ENCODE data around the gene TGFA. TPM values are rescaled to one million over a fixed set of nuclear protein-coding genes. Genes with fewer than 3 reads are reported as not detected.

Gene TGFA
- total RNA-seq, 1 donor from 2014 or later = 0.31 TPM

- TF ChIP-seq, protein P1, sequence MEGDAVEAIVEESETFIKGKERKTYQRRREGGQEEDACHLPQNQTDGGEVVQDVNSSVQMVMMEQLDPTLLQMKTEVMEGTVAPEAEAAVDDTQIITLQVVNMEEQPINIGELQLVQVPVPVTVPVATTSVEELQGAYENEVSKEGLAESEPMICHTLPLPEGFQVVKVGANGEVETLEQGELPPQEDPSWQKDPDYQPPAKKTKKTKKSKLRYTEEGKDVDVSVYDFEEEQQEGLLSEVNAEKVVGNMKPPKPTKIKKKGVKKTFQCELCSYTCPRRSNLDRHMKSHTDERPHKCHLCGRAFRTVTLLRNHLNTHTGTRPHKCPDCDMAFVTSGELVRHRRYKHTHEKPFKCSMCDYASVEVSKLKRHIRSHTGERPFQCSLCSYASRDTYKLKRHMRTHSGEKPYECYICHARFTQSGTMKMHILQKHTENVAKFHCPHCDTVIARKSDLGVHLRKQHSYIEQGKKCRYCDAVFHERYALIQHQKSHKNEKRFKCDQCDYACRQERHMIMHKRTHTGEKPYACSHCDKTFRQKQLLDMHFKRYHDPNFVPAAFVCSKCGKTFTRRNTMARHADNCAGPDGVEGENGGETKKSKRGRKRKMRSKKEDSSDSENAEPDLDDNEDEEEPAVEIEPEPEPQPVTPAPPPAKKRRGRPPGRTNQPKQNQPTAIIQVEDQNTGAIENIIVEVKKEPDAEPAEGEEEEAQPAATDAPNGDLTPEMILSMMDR (IDR thresholded peaks at IDR 0.05) = no peak
- Mint-ChIP-seq H3K27me3 (peaks cover 19% of the 10 kb centered on the region), H3K4me3 (no peak overlapping the region), H3K27ac (no peak overlapping the region), H3K36me3 (ENCODE audit: low read depth) (no peaks in the 10 kb centered on the region), H3K4me1 (no peaks in the 10 kb centered on the region), H3K9me3 (no peaks in the 10 kb centered on the region)
- ATAC-seq (ENCODE audit: low read depth) = no peak
- POLR2A ChIA-PET = no interaction called here
- CTCF ChIA-PET = no interaction called here
- intact Hi-C loops (cut with micrococcal nuclease) = no loop called here
- DNase-seq = no peak
Observed at GRCh38 chr2:70503896-70504295, 49.7 kb downstream of the TGFA start.

DNA sequence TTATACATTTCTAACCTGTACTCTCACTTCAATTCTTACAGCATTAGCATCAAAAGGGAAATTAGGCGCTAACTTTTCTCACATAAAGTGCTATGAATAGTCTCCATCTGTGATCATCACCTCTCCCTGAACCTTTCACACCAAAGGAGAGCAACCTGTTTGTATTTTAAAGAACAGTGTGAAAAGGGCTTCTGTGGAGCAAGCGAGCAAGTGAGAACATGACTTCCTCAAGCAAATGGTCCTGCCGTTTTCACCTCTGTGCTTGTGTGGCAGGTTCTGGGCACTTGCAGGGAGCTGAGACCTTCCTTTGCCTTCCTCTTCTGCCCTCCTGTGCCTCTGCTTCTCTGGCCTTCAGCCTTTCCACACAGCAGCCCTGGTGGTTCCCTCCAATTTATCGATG lies 51.9 kb downstream of the TGFA start:
- intact Hi-C loops (cut with micrococcal nuclease) = no loop called here
- ChIA-PET CTCF (no interaction called here), POLR2A (no interaction called here)
- H3K27me3 Mint-ChIP-seq = peaks cover 22% of the 10 kb centered on the region
- no peaks in the 10 kb centered on the region for H3K9me3 Mint-ChIP-seq
- TF ChIP-seq, protein P1 (IDR thresholded peaks at IDR 0.05) = no peak
- no peak overlapping the region for H3K4me3 Mint-ChIP-seq
- H3K27ac Mint-ChIP-seq = no peak overlapping the region
- H3K36me3 Mint-ChIP-seq (ENCODE audit: low read depth) = no peaks in the 10 kb centered on the region
- ATAC-seq (ENCODE audit: low read depth) (no peak), DNase-seq (no peak)
- no peaks in the 10 kb centered on the region for H3K4me1 Mint-ChIP-seq

DNA sequence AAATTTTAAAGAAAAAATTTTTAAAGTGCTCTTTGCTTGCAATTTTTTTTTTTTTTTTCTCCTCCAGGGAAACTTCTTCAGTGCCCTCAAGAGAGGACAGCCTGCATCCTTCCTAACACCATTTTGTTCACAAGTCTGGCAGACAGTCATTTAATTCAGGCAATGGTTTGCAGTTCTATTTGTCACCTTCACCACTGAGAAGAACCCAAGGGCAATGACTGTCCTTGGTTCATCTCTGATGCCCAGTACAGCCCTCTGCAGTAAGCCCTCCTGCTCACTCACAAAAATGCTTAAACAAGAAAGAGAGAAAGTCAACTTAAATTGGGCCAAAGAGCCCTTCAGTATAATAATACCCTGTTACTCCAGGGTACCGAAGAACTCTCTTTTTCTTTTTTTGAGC lies 52.4 kb downstream of the TGFA start:
- POLR2A ChIA-PET = no interaction called here
- no peaks in the 10 kb centered on the region for H3K4me1 Mint-ChIP-seq
- H3K27me3 Mint-ChIP-seq = peaks cover 26% of the 10 kb centered on the region
- no peak overlapping the region for H3K4me3 Mint-ChIP-seq
- intact Hi-C loops (cut with micrococcal nuclease) = no loop called here
- CTCF ChIA-PET = no interaction called here
- H3K9me3 Mint-ChIP-seq = no peaks in the 10 kb centered on the region
- no peak overlapping the region for H3K27ac Mint-ChIP-seq
- DNase-seq = no peak
- ATAC-seq (ENCODE audit: low read depth) = no peak
- no peaks in the 10 kb centered on the region for H3K36me3 Mint-ChIP-seq (ENCODE audit: low read depth)
- TF ChIP-seq, protein P1 (IDR thresholded peaks at IDR 0.05) = no peak

- intact Hi-C loops (cut with micrococcal nuclease) = loop anchor here (10.0 kb wide), 1 partner anchor 154 kb away; no protein-coding TSS in a partner anchor
- Mint-ChIP-seq H3K27me3 (peaks cover 21% of the 10 kb centered on the region), H3K9me3 (no peaks in the 10 kb centered on the region), H3K27ac (no peak overlapping the region), H3K36me3 (ENCODE audit: low read depth) (no peaks in the 10 kb centered on the region), H3K4me1 (no peaks in the 10 kb centered on the region), H3K4me3 (no peak overlapping the region)
- DNase-seq (no peak), ATAC-seq (ENCODE audit: low read depth) (no peak)
- TF ChIP-seq, protein P1 (IDR thresholded peaks at IDR 0.05) = no peak
- ChIA-PET POLR2A (no interaction called here), CTCF (no interaction called here)
Observed at GRCh38 chr2:70499253-70499652, 54.4 kb downstream of the TGFA start.

GRCh38 chr2:70498528-70498927 lies 55.1 kb downstream of the TGFA start:
- no peak for DNase-seq
- H3K27ac Mint-ChIP-seq = no peak overlapping the region
- ChIA-PET POLR2A (no interaction called here), CTCF (interaction anchor here (1.2 kb wide), 1 partner anchor 38 kb away, joined by 3 read pairs; no protein-coding TSS in a partner anchor)
- H3K9me3 Mint-ChIP-seq = no peaks in the 10 kb centered on the region
- no peak for ATAC-seq (ENCODE audit: low read depth)
- H3K36me3 Mint-ChIP-seq (ENCODE audit: low read depth) = no peaks in the 10 kb centered on the region
- TF ChIP-seq, protein P1 (IDR thresholded peaks at IDR 0.05) = no peak
- intact Hi-C loops (cut with micrococcal nuclease) = loop anchor here (10.0 kb wide), 1 partner anchor 154 kb away; no protein-coding TSS in a partner anchor
- H3K27me3 Mint-ChIP-seq = peaks cover 18% of the 10 kb centered on the region
- H3K4me1 Mint-ChIP-seq = no peaks in the 10 kb centered on the region
- no peak overlapping the region for H3K4me3 Mint-ChIP-seq

All from activated B cell treated with CpG ODN at 0.5 μM for 24 hours (primary cell).